A673 (cell line): ENCODE data around the gene PCDHA5. TPM values are rescaled to one million over a fixed set of nuclear protein-coding genes. Genes with fewer than 3 reads are reported as not detected.
"Not testable (repeated sequence)": the region's sequence is repeated elsewhere in the genome, so short reads cannot be mapped to it uniquely, and the experiment has no call there.

Experiments used
- BruUV-seq: library from RNA; stranded (reverse); fragments of 400-500 nt; replicated peaks from 2 replicates; lab custom pipeline; 2021; lab: Mats Ljungman, UMichigan
- CTCF ChIA-PET: fragments of 300-600 bp; sonication (Branson Sonifier 250); formaldehyde crosslinking; loops from one replicate; lab custom pipeline; 2022; ENCODE audit warnings: antibody characterized with exemption; lab: Charles Lee
- POLR2A ChIA-PET: fragments of 300-600 bp; sonication (Branson Sonifier 250); formaldehyde crosslinking; loops from one replicate; lab custom pipeline; 2022; ENCODE audit warnings: antibody characterized with exemption; ENCODE audit not compliant: low non-redundant PET; lab: Charles Lee
- DNase-seq: peaks from one replicate; pipeline ENCODE4 v3.0.0-alpha.2; 2015; ENCODE audit warnings: low spot score
- H3K27ac ChIP-seq: fragments of 200-600 bp; sonication (generic); 2 replicates; pipeline ENCODE4 v1.5.1; 2016; ENCODE audit warnings: mixed run types, low read depth, mild to moderate bottlenecking, mixed read lengths, antibody characterized with exemption, low read length; ENCODE audit not compliant: poor library complexity, severe bottlenecking
- H3K27me3 ChIP-seq: fragments of 200-600 bp; sonication (generic); replicated peaks from 2 replicates; pipeline ENCODE4 v1.6.1; 2017; ENCODE audit warnings: mixed run types, low read depth, mild to moderate bottlenecking, mixed read lengths, antibody characterized with exemption, low read length; ENCODE audit not compliant: insufficient read depth, poor library complexity
- H3K36me3 ChIP-seq: fragments of 200-600 bp; sonication (generic); 2 replicates; pipeline ENCODE4 v1.6.1; 2016; ENCODE audit warnings: mixed run types, mild to moderate bottlenecking, mixed read lengths, antibody characterized with exemption, low read length; ENCODE audit not compliant: insufficient read depth, poor library complexity, severe bottlenecking
- H3K4me1 ChIP-seq: fragments of 200-600 bp; sonication (generic); 2 replicates; pipeline ENCODE4 v1.6.1; 2017; ENCODE audit warnings: mixed run types, mild to moderate bottlenecking, mixed read lengths, antibody characterized with exemption, low read length; ENCODE audit not compliant: insufficient read depth, poor library complexity, severe bottlenecking
- H3K4me3 ChIP-seq: fragments of 200-600 bp; sonication (generic); 2 replicates; pipeline ENCODE4 v1.5.1; 2016; ENCODE audit warnings: low read depth, mixed run types, mild to moderate bottlenecking, mixed read lengths, low read length; ENCODE audit not compliant: poor library complexity, severe bottlenecking
- H3K9me3 ChIP-seq: fragments of 200-600 bp; sonication (generic); 2 replicates; pipeline ENCODE4 v1.6.1; 2016; ENCODE audit warnings: mixed run types, low read depth, mild to moderate bottlenecking, mixed read lengths, antibody characterized with exemption, low read length; ENCODE audit not compliant: poor library complexity, severe bottlenecking
- EZH2 ChIP-seq: fragments of 200-600 bp; sonication (generic); IDR thresholded peaks from 2 replicates; pipeline ENCODE4 v1.6.1; 2017; ENCODE audit warnings: borderline replicate concordance, low read depth, mild to moderate bottlenecking, mixed read lengths, antibody characterized with exemption, low read length; ENCODE audit not compliant: poor library complexity, severe bottlenecking
- intact Hi-C: fragments of 100-400 bp; cut with micrococcal nuclease; formaldehyde crosslinking; loops from one replicate; pipeline ENCODE4 v1.10.0; 2022; ENCODE audit not compliant: unreplicated experiment
- total RNA-seq: library from RNA; stranded (reverse); gene quantifications from 2 replicates; pipeline ENCODE4 v1.2.3, GENCODE V29; 2021
- TF ChIP-seq, protein P1 (sequence below): fragments of 300-800, 200-600 bp; sonication (generic); conservative IDR thresholded peaks from 2 replicates; pipeline ENCODE4 v1.5.1; 2017; ENCODE audit warnings: low read depth, mild to moderate bottlenecking, antibody characterized with exemption, low read length, moderate library complexity, mixed read lengths

PCDHA5 gene
- total RNA-seq, 1 experiment from 2014 or later, result 2.1 TPM

DNA sequence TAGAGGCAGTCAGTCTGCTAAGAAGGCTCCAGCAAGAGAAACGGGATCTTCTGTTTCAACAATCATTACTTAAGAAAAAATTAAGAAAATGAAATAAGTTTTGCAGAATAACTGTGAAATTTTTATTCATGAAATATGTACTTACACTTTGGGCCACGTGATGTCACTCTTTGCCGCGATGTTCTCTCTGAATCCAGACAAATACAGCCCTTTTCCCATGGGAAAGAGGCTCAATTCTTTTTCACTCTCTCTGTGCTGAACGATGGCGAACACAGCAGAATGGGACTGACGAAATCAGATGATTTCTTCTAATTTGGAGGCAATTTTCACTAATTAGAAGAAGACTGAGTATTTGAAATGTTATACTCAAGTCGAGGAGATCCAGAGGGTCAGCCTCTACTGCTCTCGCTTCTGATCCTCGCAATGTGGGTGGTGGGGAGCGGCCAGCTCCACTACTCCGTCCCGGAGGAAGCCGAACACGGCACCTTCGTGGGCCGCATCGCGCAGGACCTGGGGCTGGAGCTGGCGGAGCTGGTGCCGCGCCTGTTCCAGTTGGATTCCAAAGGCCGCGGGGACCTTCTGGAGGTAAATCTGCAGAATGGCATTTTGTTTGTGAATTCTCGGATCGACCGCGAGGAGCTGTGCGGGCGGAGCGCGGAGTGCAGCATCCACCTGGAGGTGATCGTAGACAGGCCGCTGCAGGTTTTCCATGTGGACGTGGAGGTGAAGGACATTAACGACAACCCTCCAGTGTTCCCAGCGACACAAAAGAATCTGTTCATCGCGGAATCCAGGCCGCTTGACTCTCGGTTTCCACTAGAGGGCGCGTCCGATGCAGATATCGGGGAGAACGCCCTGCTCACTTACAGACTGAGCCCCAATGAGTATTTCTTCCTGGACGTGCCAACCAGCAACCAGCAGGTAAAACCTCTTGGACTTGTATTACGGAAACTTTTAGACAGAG lies 27.0 kb downstream of the PCDHA5 start, which contains the start of gene PCDHA9:
PCDHA9 (plus strand) TSS at position 244 of the 964 bp plus-strand sequence; CDS start at position 358, 114 bp downstream.
- H3K4me3 ChIP-seq, H3K36me3 ChIP-seq, H3K27ac ChIP-seq, H3K4me1 ChIP-seq, H3K27me3 ChIP-seq, POLR2A ChIA-PET, BruUV-seq, CTCF ChIA-PET, H3K9me3 ChIP-seq, intact Hi-C loops: not testable (repeated sequence)
- TF ChIP-seq, protein P1, sequence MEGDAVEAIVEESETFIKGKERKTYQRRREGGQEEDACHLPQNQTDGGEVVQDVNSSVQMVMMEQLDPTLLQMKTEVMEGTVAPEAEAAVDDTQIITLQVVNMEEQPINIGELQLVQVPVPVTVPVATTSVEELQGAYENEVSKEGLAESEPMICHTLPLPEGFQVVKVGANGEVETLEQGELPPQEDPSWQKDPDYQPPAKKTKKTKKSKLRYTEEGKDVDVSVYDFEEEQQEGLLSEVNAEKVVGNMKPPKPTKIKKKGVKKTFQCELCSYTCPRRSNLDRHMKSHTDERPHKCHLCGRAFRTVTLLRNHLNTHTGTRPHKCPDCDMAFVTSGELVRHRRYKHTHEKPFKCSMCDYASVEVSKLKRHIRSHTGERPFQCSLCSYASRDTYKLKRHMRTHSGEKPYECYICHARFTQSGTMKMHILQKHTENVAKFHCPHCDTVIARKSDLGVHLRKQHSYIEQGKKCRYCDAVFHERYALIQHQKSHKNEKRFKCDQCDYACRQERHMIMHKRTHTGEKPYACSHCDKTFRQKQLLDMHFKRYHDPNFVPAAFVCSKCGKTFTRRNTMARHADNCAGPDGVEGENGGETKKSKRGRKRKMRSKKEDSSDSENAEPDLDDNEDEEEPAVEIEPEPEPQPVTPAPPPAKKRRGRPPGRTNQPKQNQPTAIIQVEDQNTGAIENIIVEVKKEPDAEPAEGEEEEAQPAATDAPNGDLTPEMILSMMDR, result 0 out of 2 replicates have a peak, but pooled peaks have one; percentile 11
- DNase-seq, result peak; percentile 21

DNA sequence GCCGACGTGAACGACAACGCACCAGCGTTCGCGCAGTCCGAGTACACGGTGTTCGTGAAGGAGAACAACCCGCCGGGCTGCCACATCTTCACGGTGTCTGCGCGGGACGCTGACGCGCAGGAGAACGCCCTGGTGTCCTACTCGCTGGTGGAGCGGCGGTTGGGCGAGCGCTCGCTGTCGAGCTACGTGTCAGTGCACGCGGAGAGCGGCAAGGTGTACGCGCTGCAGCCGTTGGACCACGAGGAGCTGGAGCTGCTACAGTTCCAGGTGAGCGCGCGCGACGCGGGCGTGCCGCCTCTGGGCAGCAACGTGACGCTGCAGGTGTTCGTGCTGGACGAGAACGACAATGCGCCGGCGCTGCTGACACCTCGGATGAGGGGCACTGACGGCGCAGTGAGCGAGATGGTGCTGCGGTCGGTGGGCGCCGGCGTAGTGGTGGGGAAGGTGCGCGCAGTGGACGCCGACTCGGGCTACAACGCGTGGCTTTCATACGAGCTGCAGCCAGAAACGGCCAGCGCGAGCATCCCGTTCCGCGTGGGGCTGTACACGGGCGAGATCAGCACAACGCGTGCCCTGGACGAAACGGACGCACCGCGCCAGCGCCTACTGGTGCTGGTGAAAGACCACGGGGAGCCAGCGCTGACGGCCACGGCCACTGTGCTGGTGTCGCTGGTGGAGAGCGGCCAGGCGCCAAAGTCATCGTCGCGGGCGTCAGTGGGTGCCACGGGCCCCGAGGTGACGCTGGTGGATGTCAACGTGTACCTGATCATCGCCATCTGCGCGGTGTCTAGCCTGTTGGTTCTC lies 28.6 kb downstream of the PCDHA5 start:
- H3K9me3 ChIP-seq, BruUV-seq, DNase-seq, H3K27me3 ChIP-seq, CTCF ChIA-PET, intact Hi-C loops, POLR2A ChIA-PET, H3K27ac ChIP-seq, H3K4me1 ChIP-seq, H3K4me3 ChIP-seq, H3K36me3 ChIP-seq: not testable (repeated sequence)

DNA sequence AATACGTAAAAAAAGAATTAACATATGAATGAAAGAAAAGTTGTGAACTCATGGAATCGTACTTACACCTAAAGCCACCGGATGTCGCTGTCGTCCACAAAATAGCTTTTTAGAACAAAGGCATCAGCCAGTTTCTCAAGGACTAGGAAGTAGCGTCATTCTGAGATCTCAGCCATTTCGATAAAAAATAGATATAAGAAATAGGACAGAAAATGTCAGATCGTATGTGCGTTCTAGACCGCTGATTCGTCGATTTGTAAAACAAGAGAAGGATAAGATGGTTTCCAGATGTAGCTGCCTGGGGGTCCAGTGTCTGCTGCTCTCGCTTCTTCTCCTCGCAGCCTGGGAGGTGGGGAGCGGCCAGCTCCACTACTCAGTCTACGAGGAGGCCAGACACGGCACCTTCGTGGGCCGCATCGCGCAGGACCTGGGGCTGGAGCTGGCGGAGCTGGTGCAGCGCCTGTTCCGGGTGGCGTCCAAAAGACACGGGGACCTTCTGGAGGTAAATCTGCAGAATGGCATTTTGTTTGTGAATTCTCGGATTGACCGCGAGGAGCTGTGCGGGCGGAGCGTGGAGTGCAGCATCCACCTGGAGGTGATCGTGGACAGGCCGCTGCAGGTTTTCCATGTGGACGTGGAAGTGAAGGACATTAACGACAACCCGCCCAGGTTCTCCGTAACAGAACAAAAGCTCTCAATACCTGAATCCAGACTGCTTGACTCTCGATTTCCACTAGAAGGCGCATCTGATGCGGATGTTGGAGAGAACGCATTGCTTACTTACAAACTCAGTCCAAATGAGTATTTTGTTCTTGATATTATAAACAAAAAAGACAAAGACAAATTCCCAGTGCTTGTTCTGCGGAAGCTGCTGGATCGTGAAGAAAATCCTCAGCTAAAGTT lies 34.6 kb downstream of the PCDHA5 start, which contains the start of gene PCDHA10:
PCDHA10 (plus strand) TSS at position 126 of the 903 bp plus-strand sequence; CDS start at position 278, 152 bp downstream.
- ChIA-PET CTCF (interaction anchor here (0.5 to 2.1 kb wide), 4 partner anchors 14 to 221 kb away, joined by 3 to 17 read pairs (median 9); partner anchors contain the start of gene PCDHA12), POLR2A (no interaction called here)
- intact Hi-C loops, result no loop called here
- H3K36me3 ChIP-seq, result no peaks in the 10 kb centered on the region
- peak within 1 kb of the TSS; percentile 78 for H3K27ac ChIP-seq
- no peaks in the 10 kb centered on the region for H3K9me3 ChIP-seq
- H3K4me3 ChIP-seq, result peak within 1 kb of the TSS; percentile 63
- no peaks in the 10 kb centered on the region for H3K27me3 ChIP-seq
- TF ChIP-seq EZH2, result no peak
- TF ChIP-seq, protein P1, result peak; percentile 61
- DNase-seq, result peak; percentile 79
- H3K4me1 ChIP-seq, result peaks cover 5% of the 10 kb centered on the region
- TSS peak; percentile 62 for BruUV-seq
